ENCODE data around the gene TNNI2.

DNA sequence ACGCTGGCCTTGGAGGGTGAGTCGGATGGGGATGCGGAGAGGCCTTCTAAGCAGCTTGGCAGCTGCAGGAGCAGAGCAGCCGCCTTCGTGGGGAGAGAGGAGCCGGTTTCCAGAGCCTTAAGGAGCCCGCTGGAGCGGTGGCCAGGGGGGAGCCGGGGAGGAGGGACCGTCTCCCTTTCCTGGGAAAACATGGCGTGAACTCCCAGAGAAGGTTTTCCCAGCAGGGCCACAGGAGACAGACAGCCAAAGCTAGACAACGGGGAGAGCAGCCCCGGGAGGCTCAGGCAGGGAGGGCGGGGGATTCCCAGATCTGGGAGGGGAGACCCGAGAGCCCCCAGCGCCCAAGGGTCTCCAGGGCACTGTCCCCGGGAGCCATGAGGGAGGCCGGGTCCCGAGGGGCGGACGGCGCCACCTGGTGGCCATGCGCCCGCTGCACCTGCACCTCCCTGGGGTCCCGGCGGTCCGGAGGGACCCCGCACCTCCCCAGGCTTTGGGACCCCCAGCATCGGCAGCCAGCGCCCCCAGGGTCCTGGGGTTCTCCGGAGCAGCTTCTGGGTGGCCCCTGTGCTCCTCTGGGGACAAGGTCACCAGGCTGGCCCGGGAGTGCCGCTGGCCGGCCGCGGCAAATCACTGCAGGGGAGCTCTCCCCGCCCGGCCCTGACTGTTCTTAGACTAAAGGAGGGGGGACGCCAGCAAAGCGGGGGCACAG lies 6.4 kb upstream of the TNNI2 start:
- TF ChIP-seq, protein P1, sequence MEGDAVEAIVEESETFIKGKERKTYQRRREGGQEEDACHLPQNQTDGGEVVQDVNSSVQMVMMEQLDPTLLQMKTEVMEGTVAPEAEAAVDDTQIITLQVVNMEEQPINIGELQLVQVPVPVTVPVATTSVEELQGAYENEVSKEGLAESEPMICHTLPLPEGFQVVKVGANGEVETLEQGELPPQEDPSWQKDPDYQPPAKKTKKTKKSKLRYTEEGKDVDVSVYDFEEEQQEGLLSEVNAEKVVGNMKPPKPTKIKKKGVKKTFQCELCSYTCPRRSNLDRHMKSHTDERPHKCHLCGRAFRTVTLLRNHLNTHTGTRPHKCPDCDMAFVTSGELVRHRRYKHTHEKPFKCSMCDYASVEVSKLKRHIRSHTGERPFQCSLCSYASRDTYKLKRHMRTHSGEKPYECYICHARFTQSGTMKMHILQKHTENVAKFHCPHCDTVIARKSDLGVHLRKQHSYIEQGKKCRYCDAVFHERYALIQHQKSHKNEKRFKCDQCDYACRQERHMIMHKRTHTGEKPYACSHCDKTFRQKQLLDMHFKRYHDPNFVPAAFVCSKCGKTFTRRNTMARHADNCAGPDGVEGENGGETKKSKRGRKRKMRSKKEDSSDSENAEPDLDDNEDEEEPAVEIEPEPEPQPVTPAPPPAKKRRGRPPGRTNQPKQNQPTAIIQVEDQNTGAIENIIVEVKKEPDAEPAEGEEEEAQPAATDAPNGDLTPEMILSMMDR (IDR thresholded peaks at IDR 0.05): peak; percentile 83 to 94
- no peak for TF ChIP-seq POLR2AphosphoS5 (IDR thresholded peaks at IDR 0.05)
- no peak for TF ChIP-seq EP300 (IDR thresholded peaks at IDR 0.05)
- no peak for TF ChIP-seq POLR2A (IDR thresholded peaks at IDR 0.05)

Measured in suprapubic skin (tissue), 4 donors.